ENCODE measurements around the gene RFTN1. TPM values are rescaled to one million over a fixed set of nuclear protein-coding genes. Genes with fewer than 3 reads are reported as not detected.
A peak's percentile ranks its signal among the peaks of the same experiment; 100 is the strongest.

Gene RFTN1
- total and polyA plus RNA-seq, 7 experiments from 2014 or later: 44.8 to 68.8 (median 53.2) TPM

DNA sequence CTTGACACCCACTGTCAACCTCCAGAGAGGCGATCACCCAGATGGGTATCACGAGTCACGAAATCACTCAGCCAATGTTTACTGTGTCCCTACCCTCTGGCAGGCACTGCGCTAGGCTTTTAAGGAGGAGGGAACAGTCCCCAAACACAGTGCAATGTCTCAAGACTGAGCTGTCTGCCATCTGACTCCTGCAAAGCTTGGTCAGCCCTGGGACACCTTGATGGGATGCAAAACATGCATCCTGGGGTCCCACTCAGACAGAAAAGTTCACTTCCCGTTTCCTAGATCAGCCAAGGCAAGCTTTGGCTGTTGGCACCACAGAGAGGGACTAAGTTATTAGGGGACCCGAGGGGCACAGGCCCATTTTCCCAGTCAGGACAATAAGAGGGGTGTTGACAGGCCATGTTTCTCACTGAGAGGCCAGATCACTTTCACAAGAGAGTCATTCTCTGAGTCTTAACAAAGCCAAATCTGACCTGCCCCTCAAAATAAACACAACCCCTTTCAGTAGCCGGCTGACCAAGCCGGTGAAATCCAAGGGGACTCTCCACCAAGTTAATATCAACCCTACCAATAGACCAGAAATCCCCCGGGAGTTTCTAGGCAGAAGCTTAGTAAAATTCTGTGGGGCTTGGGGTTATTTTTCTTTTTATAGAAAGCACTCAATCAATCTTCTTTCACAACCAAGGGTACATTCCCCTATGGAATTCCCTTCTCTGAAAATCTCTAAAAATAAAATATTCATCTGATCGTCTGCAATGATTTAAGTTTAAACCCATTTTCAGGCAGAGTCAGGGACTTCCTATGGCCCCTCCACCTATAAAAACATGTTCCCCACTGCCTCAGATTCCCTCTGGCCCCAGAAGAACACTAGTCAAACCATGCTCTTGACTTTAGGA, 3.5 kb downstream of the RFTN1 start:
- peaks cover 0 to 16% (median 0%) of the 10 kb centered on the region in 3 experiments for H3K36me3 ChIP-seq (ENCODE audit: control insufficient read depth in 2 of 3, insufficient read depth in 3 of 3, low read length in 3 of 3)
- H3K4me3 ChIP-seq (ENCODE audit: low read length): no peak overlapping the region
- H3K27me3 Mint-ChIP-seq: no peaks in the 10 kb centered on the region
- peaks cover 44 to 58% of the 10 kb centered on the region in 2 donors for H3K4me1 ChIP-seq (ENCODE audit: control insufficient read depth in 2 of 2, insufficient read depth in 2 of 2, low read length in 2 of 2)
- POLR2A ChIA-PET: interaction anchor here (0.6 to 4.6 kb wide), 6 partner anchors 12 to 225 kb away, joined by 3 to 39 read pairs (median 4); no protein-coding TSS in a partner anchor
- H3K9me3 Mint-ChIP-seq: peaks cover 0 to 5% (median 0%) of the 10 kb centered on the region in 11 donors
- intact Hi-C loops (cut with micrococcal nuclease): loop anchor here in 1 of 2 donors (5.0 kb wide), 1 partner anchor 642 kb away; no protein-coding TSS in a partner anchor
- H3K27me3 ChIP-seq (ENCODE audit: control insufficient read depth in 2 of 2, insufficient read depth in 2 of 2, low read length in 2 of 2): no peaks in the 10 kb centered on the region
- peaks cover 8 to 23% (median 15%) of the 10 kb centered on the region in 5 donors for H3K36me3 Mint-ChIP-seq
- DNase-seq (no peak), ATAC-seq (no peak)
- H3K4me3 Mint-ChIP-seq: peak overlapping the region in 9 of 10 donors; percentile 27 to 98 (median 82)
- H3K27ac ChIP-seq (ENCODE audit: low read depth, low read length): peak overlapping the region; percentile 88
- no peaks in the 10 kb centered on the region for H3K9me3 ChIP-seq (ENCODE audit: control insufficient read depth in 2 of 3, low read length in 3 of 3)
- CTCF ChIA-PET: no interaction called here
- peaks cover 65 to 85% (median 72%) of the 10 kb centered on the region in 7 donors for H3K4me1 Mint-ChIP-seq
- H3K27ac Mint-ChIP-seq: peak overlapping the region; percentile 87 to 99 (median 95)

DNA sequence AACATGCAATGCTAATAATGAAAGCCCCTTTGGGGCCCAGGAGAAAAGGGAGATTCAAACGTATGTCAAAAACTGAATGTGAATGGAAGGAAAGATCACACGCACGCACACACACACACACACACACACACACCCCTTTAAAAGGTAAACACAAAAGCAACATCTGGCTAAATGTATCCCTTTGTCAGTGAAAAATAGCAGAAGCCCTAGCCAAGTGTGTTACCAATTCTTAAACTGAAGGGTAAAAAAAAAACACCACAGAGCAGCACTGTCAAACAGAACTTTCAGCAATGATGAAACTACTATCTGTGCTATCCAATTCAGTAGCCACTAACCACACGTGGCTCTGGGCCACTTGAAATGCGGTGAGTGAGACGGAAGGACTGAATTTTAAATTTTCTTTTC, 4.9 kb downstream of the RFTN1 start:
- peak overlapping the region in 8 of 10 donors; percentile 21 to 73 (median 31) for H3K4me3 Mint-ChIP-seq
- H3K4me1 Mint-ChIP-seq: peaks cover 64 to 83% (median 74%) of the 10 kb centered on the region in 7 donors
- peak overlapping the region; percentile 9 to 78 (median 48) for H3K27ac Mint-ChIP-seq
- H3K27me3 Mint-ChIP-seq: no peaks in the 10 kb centered on the region
- H3K36me3 Mint-ChIP-seq: peaks cover 10 to 30% (median 21%) of the 10 kb centered on the region in 5 donors
- ChIA-PET POLR2A (interaction anchor here (1.4 to 1.8 kb wide), 3 partner anchors 10 to 40 kb away, joined by 3 to 4 read pairs (median 4); no protein-coding TSS in a partner anchor), CTCF (interaction anchor here (1.5 kb wide), 1 partner anchor 26 kb away, joined by 4 read pairs; no protein-coding TSS in a partner anchor)
- intact Hi-C loops (cut with micrococcal nuclease): no loop called here
- peaks cover 0 to 18% (median 0%) of the 10 kb centered on the region in 3 experiments for H3K36me3 ChIP-seq (ENCODE audit: control insufficient read depth in 2 of 3, insufficient read depth in 3 of 3, low read length in 3 of 3)
- peaks cover 32 to 44% of the 10 kb centered on the region in 2 donors for H3K4me1 ChIP-seq (ENCODE audit: control insufficient read depth in 2 of 2, insufficient read depth in 2 of 2, low read length in 2 of 2)
- ATAC-seq: no peak
- peaks cover 0 to 5% (median 0%) of the 10 kb centered on the region in 11 donors for H3K9me3 Mint-ChIP-seq
- no peaks in the 10 kb centered on the region for H3K27me3 ChIP-seq (ENCODE audit: control insufficient read depth in 2 of 2, insufficient read depth in 2 of 2, low read length in 2 of 2)
- no peak for DNase-seq
- H3K9me3 ChIP-seq (ENCODE audit: control insufficient read depth in 2 of 3, low read length in 3 of 3): no peaks in the 10 kb centered on the region
- H3K4me3 ChIP-seq (ENCODE audit: low read length): no peak overlapping the region
- H3K27ac ChIP-seq (ENCODE audit: low read depth, low read length): no peak overlapping the region

DNA sequence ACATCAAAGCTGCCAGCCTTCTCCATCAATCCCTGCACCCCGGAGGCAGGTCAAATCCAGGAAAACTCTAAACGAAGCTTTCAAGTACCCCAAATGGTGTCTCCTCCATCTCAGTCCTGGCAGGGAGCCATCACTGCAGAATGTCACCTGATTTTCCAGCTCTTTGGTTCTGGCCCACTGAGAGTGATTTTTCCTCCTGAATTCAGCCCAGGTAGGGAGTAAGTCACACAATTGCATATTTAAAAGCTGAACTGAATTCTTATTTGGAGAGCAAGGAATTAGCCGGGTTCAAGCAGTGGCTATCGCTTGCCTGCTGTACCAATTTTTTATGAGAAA, 5.3 kb downstream of the RFTN1 start:
- Mint-ChIP-seq H3K36me3 (peaks cover 10 to 30% (median 21%) of the 10 kb centered on the region in 5 donors), H3K27ac (peak overlapping the region in 8 of 9 donors; percentile 5 to 78 (median 62)), H3K4me1 (peaks cover 66 to 85% (median 78%) of the 10 kb centered on the region in 7 donors), H3K4me3 (peak overlapping the region in 7 of 10 donors; percentile 21 to 73 (median 27)), H3K27me3 (no peaks in the 10 kb centered on the region), H3K9me3 (peaks cover 0 to 5% (median 0%) of the 10 kb centered on the region in 11 donors)
- intact Hi-C loops (cut with micrococcal nuclease): no loop called here
- Histone ChIP-seq H3K27me3 (ENCODE audit: control insufficient read depth in 2 of 2, insufficient read depth in 2 of 2, low read length in 2 of 2) (no peaks in the 10 kb centered on the region), H3K4me1 (ENCODE audit: control insufficient read depth in 2 of 2, insufficient read depth in 2 of 2, low read length in 2 of 2) (peaks cover 32 to 44% of the 10 kb centered on the region in 2 donors), H3K4me3 (ENCODE audit: low read length) (no peak overlapping the region), H3K36me3 (ENCODE audit: control insufficient read depth in 2 of 3, insufficient read depth in 3 of 3, low read length in 3 of 3) (peaks cover 0 to 16% (median 0%) of the 10 kb centered on the region in 3 experiments), H3K27ac (ENCODE audit: low read depth, low read length) (no peak overlapping the region), H3K9me3 (ENCODE audit: control insufficient read depth in 2 of 3, low read length in 3 of 3) (no peaks in the 10 kb centered on the region)
- DNase-seq (no peak), ATAC-seq (no peak)
- ChIA-PET POLR2A (interaction anchor here (1.4 to 1.8 kb wide), 2 partner anchors 12 to 39 kb away, joined by 3 to 4 read pairs; no protein-coding TSS in a partner anchor), CTCF (interaction anchor here (1.5 kb wide), 1 partner anchor 26 kb away, joined by 4 read pairs; no protein-coding TSS in a partner anchor)

DNA sequence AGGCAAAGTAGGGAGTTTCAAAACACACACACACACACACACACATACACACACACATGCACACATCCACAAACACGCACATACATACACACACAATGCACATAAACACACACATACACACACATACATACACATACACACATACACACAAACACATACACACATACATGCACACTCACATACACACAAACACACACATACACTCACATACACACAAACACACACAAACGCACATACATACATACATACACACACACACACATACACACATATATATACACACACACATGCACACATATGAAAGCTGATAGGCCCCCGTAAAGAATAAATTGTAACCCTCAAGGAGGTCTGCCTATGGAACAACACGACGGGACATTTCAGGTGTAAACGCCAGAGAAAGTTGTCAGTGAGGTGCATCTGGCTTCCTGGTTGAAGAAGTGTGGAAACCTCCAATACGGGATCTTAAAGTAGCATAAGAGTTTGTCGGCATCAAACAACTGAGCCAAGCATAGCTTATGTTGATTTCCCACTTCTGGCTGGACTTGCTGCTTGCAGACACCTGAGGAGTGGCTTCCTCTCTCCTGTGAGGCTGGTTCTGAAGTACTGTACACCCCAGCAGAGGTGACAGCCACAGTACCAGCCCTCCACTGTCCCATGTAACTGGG, 5.8 kb downstream of the RFTN1 start:
- Histone ChIP-seq H3K36me3 (ENCODE audit: control insufficient read depth in 2 of 3, insufficient read depth in 3 of 3, low read length in 3 of 3) (peaks cover 0 to 11% (median 0%) of the 10 kb centered on the region in 3 experiments), H3K27me3 (ENCODE audit: control insufficient read depth in 2 of 2, insufficient read depth in 2 of 2, low read length in 2 of 2) (no peaks in the 10 kb centered on the region), H3K4me1 (ENCODE audit: control insufficient read depth in 2 of 2, insufficient read depth in 2 of 2, low read length in 2 of 2) (peaks cover 32 to 44% of the 10 kb centered on the region in 2 donors), H3K4me3 (ENCODE audit: low read length) (no peak overlapping the region), H3K27ac (ENCODE audit: low read depth, low read length) (no peak overlapping the region), H3K9me3 (ENCODE audit: control insufficient read depth in 2 of 3, low read length in 3 of 3) (no peaks in the 10 kb centered on the region)
- DNase-seq (no peak), ATAC-seq (no peak)
- Mint-ChIP-seq H3K9me3 (peaks cover 0 to 5% (median 0%) of the 10 kb centered on the region in 11 donors), H3K27me3 (no peaks in the 10 kb centered on the region), H3K27ac (peak overlapping the region in 7 of 9 donors; percentile 5 to 73 (median 26)), H3K36me3 (peaks cover 10 to 31% (median 21%) of the 10 kb centered on the region in 5 donors), H3K4me1 (peaks cover 66 to 86% (median 83%) of the 10 kb centered on the region in 7 donors), H3K4me3 (peak overlapping the region in 7 of 10 donors; percentile 4 to 75 (median 27))
- ChIA-PET CTCF (interaction anchor here (1.5 kb wide), 1 partner anchor 25 kb away, joined by 4 read pairs; no protein-coding TSS in a partner anchor), POLR2A (interaction anchor here (1.4 to 1.8 kb wide), 2 partner anchors 12 to 39 kb away, joined by 3 to 4 read pairs; no protein-coding TSS in a partner anchor)
- intact Hi-C loops (cut with micrococcal nuclease): no loop called here

DNA sequence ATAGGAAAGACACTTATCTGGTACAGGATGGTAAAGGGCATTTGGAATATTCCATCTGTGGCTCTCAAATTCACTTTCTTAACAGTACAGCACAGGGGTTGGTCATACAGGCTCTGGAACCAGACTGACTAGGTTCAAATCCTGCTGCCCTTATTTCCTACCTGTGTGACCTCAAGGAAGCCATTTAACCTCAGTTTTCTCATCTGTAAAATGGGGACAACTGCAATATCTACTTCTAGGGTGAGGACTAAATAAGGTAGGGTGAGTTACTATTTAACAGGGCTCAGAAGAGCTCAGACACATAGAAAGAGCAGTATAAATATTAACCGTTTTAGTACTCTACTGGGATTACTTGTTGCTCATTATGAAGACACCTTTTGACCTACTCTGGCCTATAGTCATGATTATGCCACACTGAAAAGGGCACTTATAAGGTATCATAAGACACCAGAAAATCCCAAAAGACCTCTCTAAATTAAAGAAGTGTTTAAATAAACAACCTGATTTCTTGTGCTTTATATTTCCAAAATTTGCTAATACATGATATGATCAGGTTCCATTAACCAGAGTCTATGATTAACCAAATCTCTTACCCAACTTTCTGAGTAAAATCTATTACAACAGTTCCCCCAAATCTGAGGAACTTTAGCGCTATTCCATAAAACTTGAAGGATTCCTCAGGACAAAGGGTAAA, 6.5 kb downstream of the RFTN1 start:
- Histone ChIP-seq H3K4me3 (ENCODE audit: low read length) (no peak overlapping the region), H3K27me3 (ENCODE audit: control insufficient read depth in 2 of 2, insufficient read depth in 2 of 2, low read length in 2 of 2) (no peaks in the 10 kb centered on the region), H3K36me3 (ENCODE audit: control insufficient read depth in 2 of 3, insufficient read depth in 3 of 3, low read length in 3 of 3) (peaks cover 0 to 10% (median 0%) of the 10 kb centered on the region in 3 experiments), H3K9me3 (ENCODE audit: control insufficient read depth in 2 of 3, low read length in 3 of 3) (no peaks in the 10 kb centered on the region), H3K27ac (ENCODE audit: low read depth, low read length) (no peak overlapping the region), H3K4me1 (ENCODE audit: control insufficient read depth in 2 of 2, insufficient read depth in 2 of 2, low read length in 2 of 2) (peaks cover 32 to 44% of the 10 kb centered on the region in 2 donors)
- ATAC-seq (no peak), DNase-seq (no peak)
- Mint-ChIP-seq H3K4me1 (peaks cover 66 to 89% (median 86%) of the 10 kb centered on the region in 7 donors), H3K27ac (peak overlapping the region in 4 of 9 donors; percentile 5 to 52 (median 15)), H3K9me3 (peaks cover 0 to 5% (median 0%) of the 10 kb centered on the region in 11 donors), H3K36me3 (peaks cover 10 to 34% (median 21%) of the 10 kb centered on the region in 5 donors), H3K4me3 (peak overlapping the region in 4 of 10 donors; percentile 4 to 75 (median 36)), H3K27me3 (no peaks in the 10 kb centered on the region)
- ChIA-PET POLR2A (interaction anchor here (0.5 to 1.4 kb wide), 2 partner anchors 38 to 62 kb away, joined by 3 read pairs; no protein-coding TSS in a partner anchor), CTCF (interaction anchor here (1.5 kb wide), 1 partner anchor 24 kb away, joined by 4 read pairs; no protein-coding TSS in a partner anchor)
- intact Hi-C loops (cut with micrococcal nuclease): no loop called here

All from naive thymus-derived CD4-positive, alpha-beta T cell (primary cell).